PC-9 (cell line): ENCODE results near the gene HEATR3.

Source experiments
- EZH2 ChIP-seq: fragments of 200-600 bp; sonication (generic); IDR thresholded peaks from 2 replicates; pipeline ENCODE4 v1.8.0; 2017; ENCODE audit warnings: antibody characterized with exemption, low read depth
- TF ChIP-seq, protein P1 (sequence below): fragments of 200-600 bp; sonication (generic); conservative IDR thresholded peaks from 2 replicates; pipeline ENCODE4 v1.6.1; 2017; ENCODE audit warnings: mixed run types, antibody characterized with exemption, mild to moderate bottlenecking, moderate library complexity

- TF ChIP-seq, protein P1, sequence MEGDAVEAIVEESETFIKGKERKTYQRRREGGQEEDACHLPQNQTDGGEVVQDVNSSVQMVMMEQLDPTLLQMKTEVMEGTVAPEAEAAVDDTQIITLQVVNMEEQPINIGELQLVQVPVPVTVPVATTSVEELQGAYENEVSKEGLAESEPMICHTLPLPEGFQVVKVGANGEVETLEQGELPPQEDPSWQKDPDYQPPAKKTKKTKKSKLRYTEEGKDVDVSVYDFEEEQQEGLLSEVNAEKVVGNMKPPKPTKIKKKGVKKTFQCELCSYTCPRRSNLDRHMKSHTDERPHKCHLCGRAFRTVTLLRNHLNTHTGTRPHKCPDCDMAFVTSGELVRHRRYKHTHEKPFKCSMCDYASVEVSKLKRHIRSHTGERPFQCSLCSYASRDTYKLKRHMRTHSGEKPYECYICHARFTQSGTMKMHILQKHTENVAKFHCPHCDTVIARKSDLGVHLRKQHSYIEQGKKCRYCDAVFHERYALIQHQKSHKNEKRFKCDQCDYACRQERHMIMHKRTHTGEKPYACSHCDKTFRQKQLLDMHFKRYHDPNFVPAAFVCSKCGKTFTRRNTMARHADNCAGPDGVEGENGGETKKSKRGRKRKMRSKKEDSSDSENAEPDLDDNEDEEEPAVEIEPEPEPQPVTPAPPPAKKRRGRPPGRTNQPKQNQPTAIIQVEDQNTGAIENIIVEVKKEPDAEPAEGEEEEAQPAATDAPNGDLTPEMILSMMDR = no peak
- no peak for TF ChIP-seq EZH2
Observed at GRCh38 chr16:50045412-50045811, 20.4 kb upstream of the HEATR3 start.
